ENCODE results near the gene SOX1.

SOX1 gene

DNA sequence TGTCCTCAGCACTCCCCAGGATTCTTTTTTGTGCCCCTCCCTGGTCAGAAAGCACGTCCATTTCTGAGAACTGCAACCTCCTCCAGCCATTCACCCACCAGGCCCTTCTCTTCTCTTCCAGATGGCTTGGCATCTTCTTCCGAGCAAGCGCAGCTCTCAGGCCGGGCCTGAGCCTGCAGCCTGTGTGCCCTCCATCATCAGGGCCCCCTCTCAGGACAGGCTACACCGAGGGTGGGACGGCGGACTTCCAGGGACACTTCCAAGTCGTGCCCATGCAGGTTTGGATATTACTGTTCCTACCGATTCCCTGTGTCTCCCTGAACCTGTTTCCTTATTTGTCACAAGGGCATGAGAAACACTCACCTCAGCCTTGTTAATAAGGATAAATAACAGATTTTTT is 28.4 kb downstream of the SOX1 start:
- DNase-seq (ENCODE audit: extremely low spot score): no peak
- ChIA-PET CTCF (no interaction called here), POLR2A (interaction anchor here (0.6 kb wide), 1 partner anchor 1768 kb away, joined by 3 read pairs; no protein-coding TSS in a partner anchor)
- TF ChIP-seq, protein P1, sequence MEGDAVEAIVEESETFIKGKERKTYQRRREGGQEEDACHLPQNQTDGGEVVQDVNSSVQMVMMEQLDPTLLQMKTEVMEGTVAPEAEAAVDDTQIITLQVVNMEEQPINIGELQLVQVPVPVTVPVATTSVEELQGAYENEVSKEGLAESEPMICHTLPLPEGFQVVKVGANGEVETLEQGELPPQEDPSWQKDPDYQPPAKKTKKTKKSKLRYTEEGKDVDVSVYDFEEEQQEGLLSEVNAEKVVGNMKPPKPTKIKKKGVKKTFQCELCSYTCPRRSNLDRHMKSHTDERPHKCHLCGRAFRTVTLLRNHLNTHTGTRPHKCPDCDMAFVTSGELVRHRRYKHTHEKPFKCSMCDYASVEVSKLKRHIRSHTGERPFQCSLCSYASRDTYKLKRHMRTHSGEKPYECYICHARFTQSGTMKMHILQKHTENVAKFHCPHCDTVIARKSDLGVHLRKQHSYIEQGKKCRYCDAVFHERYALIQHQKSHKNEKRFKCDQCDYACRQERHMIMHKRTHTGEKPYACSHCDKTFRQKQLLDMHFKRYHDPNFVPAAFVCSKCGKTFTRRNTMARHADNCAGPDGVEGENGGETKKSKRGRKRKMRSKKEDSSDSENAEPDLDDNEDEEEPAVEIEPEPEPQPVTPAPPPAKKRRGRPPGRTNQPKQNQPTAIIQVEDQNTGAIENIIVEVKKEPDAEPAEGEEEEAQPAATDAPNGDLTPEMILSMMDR (IDR thresholded peaks at IDR 0.05; ENCODE audit: control extremely low read depth, extremely low read depth, low read depth, missing control alignments): no peak

DNA sequence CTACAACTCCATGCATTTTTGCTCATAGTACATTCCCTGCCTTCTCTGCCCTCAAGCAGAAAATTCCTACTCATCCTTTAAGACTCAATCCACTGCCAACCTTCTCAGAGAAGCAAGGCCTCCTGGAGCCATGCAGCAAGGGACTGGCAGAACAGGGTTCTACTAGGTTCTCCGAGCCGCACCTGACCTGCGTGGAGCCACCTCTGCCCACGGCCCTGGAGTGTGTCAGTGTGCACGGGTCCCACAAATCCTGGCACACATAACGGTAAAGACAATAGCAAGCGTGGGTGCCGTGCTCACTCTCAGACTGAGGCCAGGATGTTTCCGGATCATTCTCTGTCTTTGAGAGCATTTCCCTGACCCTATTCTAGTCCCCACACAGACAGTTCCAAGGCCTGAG is 30.0 kb downstream of the SOX1 start:
- DNase-seq (ENCODE audit: extremely low spot score): no peak
- ChIA-PET CTCF (interaction anchor here (1.4 kb wide), 1 partner anchor 9 kb away, joined by 3 read pairs; no protein-coding TSS in a partner anchor), POLR2A (no interaction called here)
- TF ChIP-seq, protein P1 (IDR thresholded peaks at IDR 0.05; ENCODE audit: control extremely low read depth, extremely low read depth, low read depth, missing control alignments): no peak

DNA sequence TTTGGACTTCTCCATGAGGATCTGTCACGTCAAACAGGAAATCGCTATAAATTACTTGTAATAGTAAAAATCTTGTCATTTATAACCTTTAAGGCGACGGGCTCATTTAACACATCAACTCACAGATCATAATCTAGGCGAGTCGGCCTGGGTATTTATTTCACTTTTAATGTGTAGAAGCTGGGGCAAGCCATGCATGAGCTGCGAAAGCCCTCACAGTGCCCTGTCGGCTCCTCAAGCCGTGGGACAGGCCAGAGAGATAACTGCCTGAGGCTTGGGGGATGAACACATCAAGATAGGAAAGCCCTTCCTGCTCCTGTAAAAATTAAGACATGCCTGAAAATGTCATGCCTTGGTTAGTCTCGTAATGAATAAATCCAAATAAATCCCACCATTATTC is 30.8 kb downstream of the SOX1 start:
- TF ChIP-seq, protein P1 (IDR thresholded peaks at IDR 0.05; ENCODE audit: control extremely low read depth, extremely low read depth, low read depth, missing control alignments): no peak
- CTCF ChIA-PET: interaction anchor here (1.4 kb wide), 1 partner anchor 10 kb away, joined by 3 read pairs; no protein-coding TSS in a partner anchor
- DNase-seq (ENCODE audit: extremely low spot score): no peak
- POLR2A ChIA-PET: no interaction called here

DNA sequence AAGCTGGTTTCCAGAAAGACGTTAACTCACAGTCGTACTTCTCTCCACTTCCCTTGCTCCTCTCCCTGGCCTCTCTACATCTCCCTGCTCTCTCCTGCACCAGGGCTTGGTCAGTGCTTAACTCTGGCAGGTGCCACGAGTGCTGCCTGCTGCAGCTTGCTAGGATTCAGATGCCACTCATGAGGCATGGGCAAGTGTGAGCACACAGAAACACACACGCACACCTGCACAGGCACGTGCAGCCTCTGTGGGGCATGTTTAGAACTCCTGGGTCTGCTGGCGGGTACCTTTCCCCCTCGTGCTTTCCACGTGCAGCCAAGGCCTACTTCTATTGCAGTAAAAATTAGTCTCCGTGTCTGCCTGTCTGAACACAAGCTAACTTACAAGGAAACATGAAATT is 31.8 kb downstream of the SOX1 start:
- ChIA-PET CTCF (no interaction called here), POLR2A (no interaction called here)
- DNase-seq (ENCODE audit: extremely low spot score): no peak
- TF ChIP-seq, protein P1 (IDR thresholded peaks at IDR 0.05; ENCODE audit: control extremely low read depth, extremely low read depth, low read depth, missing control alignments): no peak

DNA sequence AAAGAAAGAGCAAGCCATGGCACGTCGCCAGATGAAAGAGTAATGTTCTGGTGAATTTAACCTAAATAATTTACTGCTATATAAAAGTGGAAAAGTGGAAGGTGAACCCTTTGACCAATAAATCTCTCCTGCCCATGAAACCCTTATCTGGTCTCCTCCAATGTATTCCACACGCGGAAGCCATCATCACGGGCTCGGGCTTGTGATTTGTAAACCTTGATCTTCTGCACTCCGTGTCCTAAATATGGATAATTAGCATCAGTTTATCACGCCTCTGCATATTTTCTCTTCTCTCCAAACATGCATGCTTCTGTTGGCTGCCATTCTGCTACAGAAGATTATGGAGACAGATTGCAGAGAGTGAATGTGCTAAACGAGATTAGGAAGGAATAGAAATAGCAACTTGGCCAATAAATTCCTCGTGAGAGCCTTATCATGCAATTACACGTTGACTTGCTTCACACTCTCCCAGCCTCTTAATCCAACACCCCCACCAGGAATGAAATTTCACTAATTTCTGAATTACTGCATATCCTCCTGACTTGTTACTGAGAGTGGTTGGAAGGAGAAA is 34.5 kb downstream of the SOX1 start:
- ChIA-PET POLR2A (no interaction called here), CTCF (no interaction called here)
- TF ChIP-seq, protein P1 (IDR thresholded peaks at IDR 0.05; ENCODE audit: control extremely low read depth, extremely low read depth, low read depth, missing control alignments): no peak
- DNase-seq (ENCODE audit: extremely low spot score): no peak

DNA sequence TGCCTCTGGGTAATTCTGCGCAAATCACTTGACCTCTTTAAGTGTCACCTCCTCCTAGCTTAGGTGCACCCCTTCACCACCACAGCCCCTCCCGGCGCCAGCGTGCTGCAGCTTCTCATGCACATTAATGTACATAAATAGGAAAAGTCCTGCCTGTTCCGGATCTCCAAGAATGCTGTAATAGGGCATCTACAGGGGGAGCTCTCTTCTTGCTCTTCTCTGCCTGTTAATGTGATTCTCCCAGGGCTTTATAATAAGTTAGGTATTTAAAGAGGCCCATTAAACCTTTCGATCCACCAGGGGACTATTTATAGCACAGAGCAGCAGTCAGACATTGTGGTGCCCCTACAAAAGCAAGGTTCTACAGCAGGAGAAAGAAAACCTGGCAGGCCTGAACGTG is 35.3 kb downstream of the SOX1 start:
- ChIA-PET POLR2A (no interaction called here), CTCF (no interaction called here)
- TF ChIP-seq, protein P1 (IDR thresholded peaks at IDR 0.05; ENCODE audit: control extremely low read depth, extremely low read depth, low read depth, missing control alignments): no peak
- no peak for DNase-seq (ENCODE audit: extremely low spot score)
